NCI-H2196 (cell line): ENCODE measurements around the gene ASCL5.

Experiments
- DNase-seq: peaks from one replicate; lab custom pipeline; 2025; ENCODE audit not compliant: unreplicated experiment; lab: John Stamatoyannopoulos, UW

ASCL5 gene

GRCh38 chr1:201088395-201088794, 38.6 kb downstream of the ASCL5 start:
- DNase-seq, result no peak

GRCh38 chr1:201085902-201086735, 40.9 kb downstream of the ASCL5 start:
- DNase-seq, result peak; percentile 44

GRCh38 chr1:201084295-201084694, 42.7 kb downstream of the ASCL5 start:
- no peak for DNase-seq

- DNase-seq, result no peak
These were observed 43.2 kb downstream of the ASCL5 start for GRCh38 chr1:201083741-201084140.

GRCh38 chr1:201080135-201080534, 46.8 kb downstream of the ASCL5 start:
- no peak for DNase-seq

- DNase-seq, result no peak
These were observed 49.2 kb downstream of the ASCL5 start for GRCh38 chr1:201077736-201078135.

GRCh38 chr1:201077116-201077515, 49.9 kb downstream of the ASCL5 start:
- DNase-seq, result no peak

GRCh38 chr1:201076092-201076491, 50.9 kb downstream of the ASCL5 start:
- DNase-seq, result no peak

GRCh38 chr1:201074018-201074417, 53.0 kb downstream of the ASCL5 start:
- DNase-seq, result no peak

GRCh38 chr1:201072922-201073321, 54.1 kb downstream of the ASCL5 start:
- no peak for DNase-seq

- DNase-seq, result no peak
These were observed 54.8 kb downstream of the ASCL5 start for GRCh38 chr1:201072149-201072548.

GRCh38 chr1:201069636-201070035, 57.3 kb downstream of the ASCL5 start:
- DNase-seq, result no peak

- no peak for DNase-seq
These were observed 58.0 kb downstream of the ASCL5 start for GRCh38 chr1:201068976-201069375.

- no peak for DNase-seq
These were observed 60.0 kb downstream of the ASCL5 start for GRCh38 chr1:201066986-201067385.

GRCh38 chr1:201065686-201066085, 61.3 kb downstream of the ASCL5 start:
- DNase-seq, result no peak

- no peak for DNase-seq
These were observed 62.2 kb downstream of the ASCL5 start for GRCh38 chr1:201064806-201065205.
